Activated T-helper 1 cell treated with anti-CD3 and anti-CD28 coated beads, Interleukin-12 subunit alpha, Interleukin-12 subunit beta, Interleukin-2, Interleukin-4 antibody, amounts not matched to agents 30 ng/mL and 10 ng/mL and 1 ng/mL, durations not matched to agents 14 hours and 24 hours and 36 hours (primary cell): ENCODE data around the gene EHBP1. TPM values are rescaled to one million over a fixed set of nuclear protein-coding genes. Genes with fewer than 3 reads are reported as not detected.

Source experiments
- DNase-seq: peaks from one replicate; pipeline ENCODE4 v3.0.0; 2021; ENCODE audit warnings: low spot score
- H3K27ac Mint-ChIP-seq: one replicate; pipeline ENCODE4 v1.8.0; 2021; ENCODE audit warnings: mild to moderate bottlenecking, mixed read lengths
- H3K27me3 Mint-ChIP-seq: one replicate; pipeline ENCODE4 v1.8.0; 2022; ENCODE audit warnings: mild to moderate bottlenecking, moderate library complexity, mixed read lengths; ENCODE audit not compliant: insufficient read depth
- H3K36me3 Mint-ChIP-seq: one replicate; pipeline ENCODE4 v1.8.0; 2021; ENCODE audit warnings: low read depth, mixed read lengths
- H3K4me1 Mint-ChIP-seq: one replicate; pipeline ENCODE4 v1.8.0; 2021; ENCODE audit warnings: low read depth, mixed read lengths
- H3K4me3 Mint-ChIP-seq: one replicate; pipeline ENCODE4 v1.8.0; 2021; ENCODE audit warnings: mild to moderate bottlenecking, moderate library complexity, mixed read lengths
- H3K9me3 Mint-ChIP-seq: one replicate; pipeline ENCODE4 v1.8.0; 2021; ENCODE audit warnings: mixed read lengths
- intact Hi-C: fragments of 100-400 bp; cut with micrococcal nuclease; formaldehyde crosslinking; loops from one replicate; pipeline ENCODE4 v1.15.1; 2024
- total RNA-seq: library from RNA; stranded (reverse); gene quantifications from 2 replicates; pipeline ENCODE4 v1.2.3, GENCODE V29; 2022

EHBP1 gene
- total RNA-seq, 1 donor from 2014 or later: 23.7 TPM

- Mint-ChIP-seq H3K4me1 (peaks cover 39% of the 10 kb centered on the region), H3K9me3 (peaks cover 14% of the 10 kb centered on the region), H3K27me3 (no peaks in the 10 kb centered on the region), H3K36me3 (peaks cover 10% of the 10 kb centered on the region), H3K27ac (no peak overlapping the region), H3K4me3 (no peak overlapping the region)
- intact Hi-C loops: no loop called here
- no peak for DNase-seq
Measured at GRCh38 chr2:62803961-62804360, 98.4 kb downstream of the EHBP1 start.

GRCh38 chr2:62806231-62806630 is 100.7 kb downstream of the EHBP1 start:
- H3K4me3 Mint-ChIP-seq: no peak overlapping the region
- H3K27ac Mint-ChIP-seq: no peak overlapping the region
- peaks cover 19% of the 10 kb centered on the region for H3K4me1 Mint-ChIP-seq

GRCh38 chr2:62808554-62808953 is 103.0 kb downstream of the EHBP1 start:
- Mint-ChIP-seq H3K9me3 (peaks cover 14% of the 10 kb centered on the region), H3K27me3 (no peaks in the 10 kb centered on the region), H3K4me3 (no peak overlapping the region), H3K36me3 (peaks cover 11% of the 10 kb centered on the region), H3K4me1 (peaks cover 8% of the 10 kb centered on the region), H3K27ac (no peak overlapping the region)
- intact Hi-C loops: no loop called here
- no peak for DNase-seq

More at GRCh38 chr2:62806231-62806630, 100.7 kb downstream of the EHBP1 start:
- intact Hi-C loops: no loop called here
- Mint-ChIP-seq H3K9me3 (peaks cover 14% of the 10 kb centered on the region), H3K36me3 (peaks cover 11% of the 10 kb centered on the region), H3K27me3 (no peaks in the 10 kb centered on the region)
- no peak for DNase-seq

DNA sequence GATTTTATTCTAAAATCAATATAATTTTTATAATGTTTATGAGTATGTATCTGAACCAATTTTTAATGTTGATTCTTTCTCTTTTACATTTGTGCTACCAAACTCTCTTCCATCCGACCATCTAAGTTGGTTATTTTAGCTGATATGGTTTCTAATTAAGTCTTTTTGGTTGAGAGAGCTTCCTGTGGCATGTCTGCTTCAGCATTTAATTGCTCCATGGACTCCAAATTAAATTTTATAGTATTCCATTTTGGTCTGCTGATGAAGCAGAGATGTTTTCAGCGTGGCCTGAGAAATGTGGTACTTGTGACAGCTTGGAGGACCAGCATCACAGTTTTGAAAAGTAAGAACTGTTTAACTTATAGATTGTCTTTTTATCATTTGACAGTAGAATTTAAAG is 105.6 kb downstream of the EHBP1 start:
- no peaks in the 10 kb centered on the region for H3K27me3 Mint-ChIP-seq
- no peak overlapping the region for H3K27ac Mint-ChIP-seq
- H3K9me3 Mint-ChIP-seq: peaks cover 12% of the 10 kb centered on the region
- no peak overlapping the region for H3K4me3 Mint-ChIP-seq
- intact Hi-C loops: no loop called here
- H3K4me1 Mint-ChIP-seq: peaks cover 8% of the 10 kb centered on the region
- H3K36me3 Mint-ChIP-seq: peaks cover 6% of the 10 kb centered on the region
- DNase-seq: no peak

GRCh38 chr2:62811972-62812371 is 106.5 kb downstream of the EHBP1 start:
- Mint-ChIP-seq H3K4me3 (no peak overlapping the region), H3K27ac (no peak overlapping the region), H3K27me3 (no peaks in the 10 kb centered on the region), H3K36me3 (peaks cover 5% of the 10 kb centered on the region), H3K4me1 (peaks cover 8% of the 10 kb centered on the region), H3K9me3 (peaks cover 9% of the 10 kb centered on the region)
- intact Hi-C loops: no loop called here
- DNase-seq: no peak

- Mint-ChIP-seq H3K27me3 (no peaks in the 10 kb centered on the region), H3K9me3 (peaks cover 3% of the 10 kb centered on the region), H3K4me1 (peaks cover 7% of the 10 kb centered on the region), H3K27ac (no peak overlapping the region), H3K36me3 (peaks cover 3% of the 10 kb centered on the region), H3K4me3 (no peak overlapping the region)
- intact Hi-C loops: no loop called here
- DNase-seq: no peak
Measured at GRCh38 chr2:62812921-62813825, 107.7 kb downstream of the EHBP1 start.

GRCh38 chr2:62814123-62814522 is 108.6 kb downstream of the EHBP1 start:
- DNase-seq: no peak
- H3K27me3 Mint-ChIP-seq: no peaks in the 10 kb centered on the region
- no peak overlapping the region for H3K4me3 Mint-ChIP-seq
- H3K4me1 Mint-ChIP-seq: no peaks in the 10 kb centered on the region
- H3K27ac Mint-ChIP-seq: no peak overlapping the region
- no peaks in the 10 kb centered on the region for H3K9me3 Mint-ChIP-seq
- intact Hi-C loops: no loop called here
- peaks cover 1% of the 10 kb centered on the region for H3K36me3 Mint-ChIP-seq

GRCh38 chr2:62817348-62817747 is 111.8 kb downstream of the EHBP1 start:
- DNase-seq: no peak
- Mint-ChIP-seq H3K4me3 (no peak overlapping the region), H3K4me1 (no peaks in the 10 kb centered on the region), H3K27ac (no peak overlapping the region), H3K27me3 (no peaks in the 10 kb centered on the region), H3K9me3 (no peaks in the 10 kb centered on the region), H3K36me3 (no peaks in the 10 kb centered on the region)
- intact Hi-C loops: no loop called here

- Mint-ChIP-seq H3K4me3 (no peak overlapping the region), H3K27ac (no peak overlapping the region), H3K9me3 (no peaks in the 10 kb centered on the region), H3K36me3 (no peaks in the 10 kb centered on the region), H3K27me3 (no peaks in the 10 kb centered on the region), H3K4me1 (peaks cover 3% of the 10 kb centered on the region)
- intact Hi-C loops: no loop called here
- DNase-seq: no peak
Measured at GRCh38 chr2:62817995-62818713, 112.6 kb downstream of the EHBP1 start.

GRCh38 chr2:62822549-62822948 is 117.0 kb downstream of the EHBP1 start:
- H3K4me1 Mint-ChIP-seq: peaks cover 7% of the 10 kb centered on the region
- no peaks in the 10 kb centered on the region for H3K27me3 Mint-ChIP-seq
- intact Hi-C loops: no loop called here
- no peak for DNase-seq
- no peaks in the 10 kb centered on the region for H3K9me3 Mint-ChIP-seq
- H3K27ac Mint-ChIP-seq: no peak overlapping the region
- H3K4me3 Mint-ChIP-seq: no peak overlapping the region
- H3K36me3 Mint-ChIP-seq: peaks cover 6% of the 10 kb centered on the region

GRCh38 chr2:62824388-62824787 is 118.9 kb downstream of the EHBP1 start:
- Mint-ChIP-seq H3K4me1 (peaks cover 7% of the 10 kb centered on the region), H3K9me3 (no peaks in the 10 kb centered on the region), H3K27ac (no peak overlapping the region), H3K27me3 (no peaks in the 10 kb centered on the region), H3K4me3 (no peak overlapping the region), H3K36me3 (peaks cover 6% of the 10 kb centered on the region)
- intact Hi-C loops: no loop called here
- DNase-seq: no peak

DNA sequence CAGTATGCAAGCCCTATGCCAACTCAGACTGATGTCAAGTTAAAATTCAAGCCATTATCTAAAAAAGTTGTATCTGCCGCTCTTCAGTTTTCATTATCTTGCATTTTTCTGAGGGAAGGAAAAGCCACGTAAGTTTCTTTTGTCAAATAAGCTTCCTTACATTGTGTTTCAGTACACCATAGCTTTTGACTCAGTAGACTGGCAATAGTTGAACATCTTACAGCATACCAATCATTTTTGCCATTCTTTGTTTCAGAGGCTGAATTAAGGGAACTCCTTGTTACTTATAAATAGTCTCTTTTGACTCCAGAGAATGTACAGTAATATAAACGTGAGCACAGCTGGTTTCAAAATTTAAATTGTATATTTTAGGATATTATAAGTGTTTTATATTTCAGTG is 120.6 kb downstream of the EHBP1 start:
- Mint-ChIP-seq H3K4me1 (peaks cover 7% of the 10 kb centered on the region), H3K4me3 (no peak overlapping the region), H3K9me3 (peaks cover 4% of the 10 kb centered on the region), H3K27ac (no peak overlapping the region), H3K27me3 (no peaks in the 10 kb centered on the region), H3K36me3 (peaks cover 6% of the 10 kb centered on the region)
- DNase-seq: no peak
- intact Hi-C loops: no loop called here

GRCh38 chr2:62826953-62827675 is 121.6 kb downstream of the EHBP1 start:
- DNase-seq: no peak
- no peak overlapping the region for H3K27ac Mint-ChIP-seq

More at GRCh38 chr2:62826953-62827675, 121.6 kb downstream of the EHBP1 start:
- H3K27me3 Mint-ChIP-seq: no peaks in the 10 kb centered on the region
- peaks cover 4% of the 10 kb centered on the region for H3K9me3 Mint-ChIP-seq
- intact Hi-C loops: no loop called here
- no peak overlapping the region for H3K4me3 Mint-ChIP-seq
- H3K4me1 Mint-ChIP-seq: peaks cover 13% of the 10 kb centered on the region
- peaks cover 9% of the 10 kb centered on the region for H3K36me3 Mint-ChIP-seq
